ENCODE data around the gene WIPF1.

WIPF1 gene

DNA sequence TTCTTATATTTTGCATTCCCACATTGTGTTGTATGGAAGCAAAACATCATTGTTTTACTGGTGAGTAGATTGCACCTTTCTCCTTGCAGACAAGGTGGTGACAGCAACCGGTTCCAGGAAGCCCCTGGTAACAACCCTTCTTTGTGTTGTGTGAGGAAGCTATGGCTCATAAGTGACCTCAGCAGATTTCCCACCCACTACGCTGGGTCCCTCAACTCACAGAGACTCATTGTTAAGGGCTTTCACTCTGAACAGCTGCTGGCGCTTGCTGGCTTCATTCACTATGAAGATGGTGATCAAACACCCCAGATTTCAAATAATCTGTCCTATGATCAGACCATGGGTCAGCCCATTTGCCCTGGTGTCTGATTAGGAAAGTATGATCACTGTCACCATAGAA is 53.4 kb downstream of the WIPF1 start:
- H3K27ac ChIP-seq (ENCODE audit: low read depth, low read length), result no peak overlapping the region
- H3K4me2 ChIP-seq (ENCODE audit: low read length), result no peak overlapping the region
- H3F3A ChIP-seq (ENCODE audit: control insufficient read depth, insufficient read depth), result no peaks in the 10 kb centered on the region
- peaks cover 9% of the 10 kb centered on the region for H3K27me3 ChIP-seq (ENCODE audit: control insufficient read depth, low read length)
- no peaks in the 10 kb centered on the region for H3K9me2 ChIP-seq (replicated peaks; ENCODE audit: control insufficient read depth, low read length)
- H3K4me1 ChIP-seq (ENCODE audit: control insufficient read depth, low read length), result no peaks in the 10 kb centered on the region
- H3K4me3 ChIP-seq (ENCODE audit: low read length), result no peak overlapping the region
- no peaks in the 10 kb centered on the region for H4K20me1 ChIP-seq (ENCODE audit: control insufficient read depth, insufficient read depth, low read depth, low read length)
- H3K9me3 ChIP-seq (ENCODE audit: control insufficient read depth, insufficient read depth, low read length), result no peaks in the 10 kb centered on the region
- no peaks in the 10 kb centered on the region for H3K36me3 ChIP-seq (ENCODE audit: control insufficient read depth, low read length)
- no peaks in the 10 kb centered on the region for H3K79me2 ChIP-seq (ENCODE audit: control insufficient read depth, low read length)
- TF ChIP-seq, protein P1, sequence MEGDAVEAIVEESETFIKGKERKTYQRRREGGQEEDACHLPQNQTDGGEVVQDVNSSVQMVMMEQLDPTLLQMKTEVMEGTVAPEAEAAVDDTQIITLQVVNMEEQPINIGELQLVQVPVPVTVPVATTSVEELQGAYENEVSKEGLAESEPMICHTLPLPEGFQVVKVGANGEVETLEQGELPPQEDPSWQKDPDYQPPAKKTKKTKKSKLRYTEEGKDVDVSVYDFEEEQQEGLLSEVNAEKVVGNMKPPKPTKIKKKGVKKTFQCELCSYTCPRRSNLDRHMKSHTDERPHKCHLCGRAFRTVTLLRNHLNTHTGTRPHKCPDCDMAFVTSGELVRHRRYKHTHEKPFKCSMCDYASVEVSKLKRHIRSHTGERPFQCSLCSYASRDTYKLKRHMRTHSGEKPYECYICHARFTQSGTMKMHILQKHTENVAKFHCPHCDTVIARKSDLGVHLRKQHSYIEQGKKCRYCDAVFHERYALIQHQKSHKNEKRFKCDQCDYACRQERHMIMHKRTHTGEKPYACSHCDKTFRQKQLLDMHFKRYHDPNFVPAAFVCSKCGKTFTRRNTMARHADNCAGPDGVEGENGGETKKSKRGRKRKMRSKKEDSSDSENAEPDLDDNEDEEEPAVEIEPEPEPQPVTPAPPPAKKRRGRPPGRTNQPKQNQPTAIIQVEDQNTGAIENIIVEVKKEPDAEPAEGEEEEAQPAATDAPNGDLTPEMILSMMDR (IDR thresholded peaks at IDR 0.05; ENCODE audit: low read depth, low read length, poor library complexity, severe bottlenecking), result no peak
- TF ChIP-seq EZH2phosphoT487 (IDR thresholded peaks at IDR 0.05; ENCODE audit: borderline replicate concordance, low read length), result no peak

DNA sequence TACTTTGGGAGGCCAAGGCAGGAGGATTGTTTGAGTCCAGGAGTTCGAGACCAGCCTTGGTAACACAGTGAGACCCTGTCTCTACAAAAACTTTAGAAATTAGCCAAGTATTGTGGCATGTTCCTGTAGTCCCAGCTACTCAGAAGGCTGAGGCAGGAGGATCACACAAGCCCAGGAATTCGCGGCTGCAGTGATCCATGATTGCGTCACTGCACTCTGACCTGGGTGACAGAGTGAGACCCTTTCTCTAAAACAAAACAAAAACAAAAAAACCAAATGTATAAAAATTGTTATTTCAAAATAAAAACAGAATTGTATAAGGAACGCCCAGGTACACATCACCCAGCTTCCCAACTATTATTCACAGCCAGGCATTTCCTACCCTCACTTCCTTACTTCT is 56.7 kb downstream of the WIPF1 start:
- H3K9me3 ChIP-seq (ENCODE audit: control insufficient read depth, insufficient read depth, low read length), result no peaks in the 10 kb centered on the region
- no peaks in the 10 kb centered on the region for H3K79me2 ChIP-seq (ENCODE audit: control insufficient read depth, low read length)
- no peak overlapping the region for H3K4me3 ChIP-seq (ENCODE audit: low read length)
- no peaks in the 10 kb centered on the region for H4K20me1 ChIP-seq (ENCODE audit: control insufficient read depth, insufficient read depth, low read depth, low read length)
- H3K4me2 ChIP-seq (ENCODE audit: low read length), result no peak overlapping the region
- H3K9me2 ChIP-seq (replicated peaks; ENCODE audit: control insufficient read depth, low read length), result no peaks in the 10 kb centered on the region
- TF ChIP-seq, protein P1 (IDR thresholded peaks at IDR 0.05; ENCODE audit: low read depth, low read length, poor library complexity, severe bottlenecking), result no peak
- no peak for TF ChIP-seq EZH2phosphoT487 (IDR thresholded peaks at IDR 0.05; ENCODE audit: borderline replicate concordance, low read length)
- H3K36me3 ChIP-seq (ENCODE audit: control insufficient read depth, low read length), result no peaks in the 10 kb centered on the region
- no peaks in the 10 kb centered on the region for H3K4me1 ChIP-seq (ENCODE audit: control insufficient read depth, low read length)
- H3K27me3 ChIP-seq (ENCODE audit: control insufficient read depth, low read length), result peaks cover 13% of the 10 kb centered on the region
- no peaks in the 10 kb centered on the region for H3F3A ChIP-seq (ENCODE audit: control insufficient read depth, insufficient read depth)
- no peak overlapping the region for H3K27ac ChIP-seq (ENCODE audit: low read depth, low read length)

DNA sequence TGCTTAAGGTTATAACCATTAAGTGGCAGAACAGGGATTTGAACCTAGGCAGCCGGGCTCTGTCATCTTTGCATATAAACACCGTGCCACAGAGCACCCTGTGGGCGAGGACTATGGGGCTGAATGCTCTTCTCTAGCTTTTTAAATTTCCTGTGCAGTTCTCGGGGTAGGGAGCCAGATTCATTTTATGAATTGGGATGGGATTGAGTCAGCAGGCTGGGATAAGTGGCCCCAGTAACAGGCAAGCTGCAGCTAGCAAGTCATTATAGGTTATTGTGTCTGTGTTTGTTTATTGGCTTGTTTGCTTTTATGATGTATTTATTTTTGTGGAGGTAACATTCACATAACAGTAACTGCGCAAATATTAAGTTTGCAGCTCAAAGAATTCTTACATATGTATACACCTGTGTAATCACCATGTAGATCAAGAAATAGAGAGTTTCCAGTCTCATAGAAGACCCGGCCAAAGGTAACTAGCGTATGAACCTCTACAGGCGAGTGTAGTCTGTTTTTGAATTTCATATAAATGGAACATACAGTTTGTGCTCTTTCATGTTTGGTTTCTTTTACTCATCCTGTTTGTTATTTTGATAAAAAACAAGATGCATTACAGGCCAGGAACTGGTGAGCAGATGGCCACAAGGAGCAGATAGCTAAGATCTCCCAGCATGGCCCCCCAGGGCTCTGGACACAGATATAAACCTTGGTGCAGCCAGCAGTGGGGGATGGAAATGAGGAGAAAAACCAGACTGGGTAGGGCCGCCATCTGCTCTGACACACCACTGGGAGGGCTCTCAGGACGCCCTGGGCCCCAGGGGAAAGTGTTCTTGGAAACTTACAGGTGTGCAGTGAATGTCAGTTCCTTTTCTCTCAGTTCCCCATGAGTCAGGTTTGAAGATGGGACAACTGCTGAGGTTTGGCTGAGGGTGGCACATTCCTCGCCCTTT is 61.6 kb downstream of the WIPF1 start:
- Histone ChIP-seq H3K4me1 (ENCODE audit: control insufficient read depth, low read length) (no peaks in the 10 kb centered on the region), H3K79me2 (ENCODE audit: control insufficient read depth, low read length) (no peaks in the 10 kb centered on the region), H4K20me1 (ENCODE audit: control insufficient read depth, insufficient read depth, low read depth, low read length) (no peaks in the 10 kb centered on the region), H3K9me3 (ENCODE audit: control insufficient read depth, insufficient read depth, low read length) (no peaks in the 10 kb centered on the region), H3K4me3 (ENCODE audit: low read length) (no peak overlapping the region), H3F3A (ENCODE audit: control insufficient read depth, insufficient read depth) (no peaks in the 10 kb centered on the region), H3K4me2 (ENCODE audit: low read length) (no peak overlapping the region), H3K36me3 (ENCODE audit: control insufficient read depth, low read length) (no peaks in the 10 kb centered on the region), H3K9me2 (replicated peaks; ENCODE audit: control insufficient read depth, low read length) (no peaks in the 10 kb centered on the region), H3K27ac (ENCODE audit: low read depth, low read length) (no peak overlapping the region), H3K27me3 (ENCODE audit: control insufficient read depth, low read length) (peaks cover 4% of the 10 kb centered on the region)
- TF ChIP-seq, protein P1 (IDR thresholded peaks at IDR 0.05; ENCODE audit: low read depth, low read length, poor library complexity, severe bottlenecking), result no peak
- TF ChIP-seq EZH2phosphoT487 (IDR thresholded peaks at IDR 0.05; ENCODE audit: borderline replicate concordance, low read length), result no peak
